OCI-M1 (cell line): ENCODE results near the gene GAL3ST3.
"Not testable (repeated sequence)": the region's sequence is repeated elsewhere in the genome, so short reads cannot be mapped to it uniquely, and the experiment has no call there.

Experiments
- DNase-seq: peaks from one replicate; lab custom pipeline; 2025; lab: John Stamatoyannopoulos, UW

Gene GAL3ST3

GRCh38 chr11:66044757-66045156 lies 4.2 kb downstream of the GAL3ST3 start:
- no peak for DNase-seq

- DNase-seq = no peak
Observed at GRCh38 chr11:66042996-66043906, 5.7 kb downstream of the GAL3ST3 start.

- no peak for DNase-seq
Observed at GRCh38 chr11:66042227-66042995, 6.5 kb downstream of the GAL3ST3 start.

GRCh38 chr11:66039765-66040164 lies 9.2 kb downstream of the GAL3ST3 start:
- no peak for DNase-seq

DNA sequence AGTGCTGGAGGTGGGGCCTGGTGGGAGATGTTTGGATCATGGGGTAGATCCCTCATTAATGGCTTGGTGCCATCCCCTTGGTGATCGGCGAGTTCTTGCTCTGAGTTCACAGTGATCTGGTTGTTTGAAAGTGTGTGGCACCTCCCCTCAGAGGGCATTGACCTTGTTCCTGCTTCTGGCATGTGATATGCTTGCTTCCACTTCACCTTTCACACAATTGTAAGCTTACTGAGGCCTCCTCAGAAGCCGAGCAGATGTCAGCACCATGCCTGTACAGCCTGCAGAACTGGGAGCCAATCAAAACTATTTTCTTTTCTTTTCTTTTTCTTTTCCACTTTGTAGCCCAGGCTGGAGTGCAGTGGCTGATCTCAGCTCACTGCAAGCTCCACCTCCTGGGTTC lies 11.6 kb downstream of the GAL3ST3 start:
- DNase-seq = no peak

DNA sequence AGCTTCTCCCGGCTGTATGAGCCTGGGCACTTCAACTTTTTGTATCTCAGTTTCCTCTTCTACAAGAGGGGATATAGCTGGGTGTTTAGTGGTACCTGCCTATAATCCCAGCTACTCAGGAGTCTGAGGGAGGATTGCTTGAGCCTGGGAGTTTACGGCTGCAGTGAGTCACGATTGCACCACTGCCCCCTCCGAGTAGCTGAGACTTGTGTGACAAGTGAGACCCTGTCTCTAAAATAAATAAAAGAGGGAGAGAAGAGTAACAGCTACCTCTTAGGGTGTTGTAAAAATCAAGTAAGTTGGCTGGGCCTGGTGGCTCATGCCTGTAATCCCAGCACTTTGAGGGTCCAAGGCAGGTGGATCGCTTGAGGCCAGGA lies 12.6 kb downstream of the GAL3ST3 start:
- DNase-seq = no peak

- no peak for DNase-seq
Observed at GRCh38 chr11:66035653-66036333, 13.2 kb downstream of the GAL3ST3 start.

DNA sequence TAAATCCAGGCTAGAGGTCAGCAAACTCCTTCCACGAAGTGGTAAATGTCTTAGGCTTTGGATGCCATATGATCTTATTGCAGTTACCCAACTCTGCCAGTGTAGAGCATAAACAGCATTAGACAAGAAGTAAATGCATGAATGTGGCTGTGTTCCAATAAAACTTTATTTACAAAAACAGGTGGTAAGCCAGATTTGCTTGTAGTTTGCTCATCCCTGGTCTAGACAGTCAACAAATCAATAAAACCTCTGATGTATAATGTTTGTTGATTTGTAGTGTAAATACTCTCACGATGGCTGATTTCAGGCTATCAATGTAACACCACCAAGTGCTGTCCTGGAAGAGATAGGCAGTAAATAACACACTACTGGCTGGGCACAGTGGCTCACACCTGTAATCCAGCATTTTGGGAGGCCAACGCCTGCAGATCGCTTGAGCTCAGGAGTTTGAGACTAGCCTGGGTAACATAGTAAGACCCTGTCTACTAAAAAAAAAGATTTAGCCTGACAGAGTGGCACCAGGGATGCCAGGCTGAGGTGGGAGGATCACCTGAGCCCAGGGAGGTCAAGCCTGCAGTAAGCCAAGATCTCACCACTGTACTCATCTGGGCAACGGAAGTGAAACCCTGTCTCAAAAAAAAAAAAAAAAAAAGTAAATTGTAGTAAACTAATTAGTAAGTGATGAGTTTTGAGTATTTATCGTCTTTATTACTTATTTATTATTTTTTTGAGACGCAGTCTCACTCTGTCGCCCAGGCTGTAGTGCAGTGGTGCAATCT lies 15.8 kb downstream of the GAL3ST3 start:
- DNase-seq = no peak

GRCh38 chr11:66026017-66026529 lies 22.9 kb downstream of the GAL3ST3 start, which contains the start of gene CATSPER1:
Gene CATSPER1 (minus strand): TSS chr11:66026479. CDS start chr11:66026379, 100 bp downstream.
- DNase-seq = no peak

DNA sequence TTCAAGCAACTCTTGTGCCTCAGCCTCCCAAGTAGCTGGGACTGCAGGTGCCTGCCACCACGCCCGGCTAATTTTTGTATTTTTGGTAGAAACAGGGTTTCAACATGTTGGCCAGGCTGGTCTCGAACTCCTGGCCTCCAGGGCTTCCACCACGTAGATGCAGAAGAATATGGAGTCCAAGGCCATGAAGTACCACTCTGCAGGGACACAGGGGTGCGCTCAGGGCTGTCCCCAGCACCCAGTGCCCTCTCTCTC lies 25.8 kb downstream of the GAL3ST3 start:
- not testable (repeated sequence) for DNase-seq

DNA sequence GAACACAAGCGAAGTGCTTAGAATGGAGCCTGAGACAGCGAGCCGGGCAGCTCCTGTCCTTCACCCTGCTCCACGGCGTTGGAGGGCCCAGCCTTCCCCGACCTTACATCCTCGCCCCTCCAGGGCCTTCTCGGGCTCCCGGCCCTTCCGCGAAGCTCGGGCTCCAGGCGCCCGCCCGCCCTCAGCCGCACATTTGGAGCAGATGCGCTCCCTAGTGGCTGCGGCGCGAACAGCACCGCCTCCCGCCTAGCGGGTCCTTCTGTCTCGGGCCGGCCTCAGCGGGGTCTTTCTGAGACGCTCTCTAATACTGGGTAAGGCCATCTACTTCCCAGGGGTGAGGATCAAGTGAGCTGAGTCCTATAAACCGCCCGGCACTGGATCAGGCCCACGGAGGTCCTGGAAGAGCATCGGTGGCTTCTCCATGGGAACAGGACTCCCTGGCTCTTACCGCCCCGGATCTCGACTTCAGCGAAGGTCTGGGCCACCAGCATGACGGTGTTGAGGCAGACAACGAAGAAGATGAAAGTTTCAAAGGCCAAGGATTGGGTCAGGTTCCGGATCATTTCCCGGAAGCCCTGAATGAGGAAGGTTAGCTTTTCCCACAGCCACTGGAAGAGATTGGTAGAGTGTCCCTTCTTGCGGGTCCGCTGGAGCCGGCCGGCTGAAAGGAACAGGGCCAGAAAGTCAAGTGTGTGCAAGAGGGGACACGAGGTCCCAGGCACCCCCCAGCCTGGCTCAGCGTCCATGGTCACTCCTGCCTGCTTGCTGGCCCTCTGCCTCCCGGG lies 26.4 kb downstream of the GAL3ST3 start:
- peak; percentile 86 for DNase-seq

DNA sequence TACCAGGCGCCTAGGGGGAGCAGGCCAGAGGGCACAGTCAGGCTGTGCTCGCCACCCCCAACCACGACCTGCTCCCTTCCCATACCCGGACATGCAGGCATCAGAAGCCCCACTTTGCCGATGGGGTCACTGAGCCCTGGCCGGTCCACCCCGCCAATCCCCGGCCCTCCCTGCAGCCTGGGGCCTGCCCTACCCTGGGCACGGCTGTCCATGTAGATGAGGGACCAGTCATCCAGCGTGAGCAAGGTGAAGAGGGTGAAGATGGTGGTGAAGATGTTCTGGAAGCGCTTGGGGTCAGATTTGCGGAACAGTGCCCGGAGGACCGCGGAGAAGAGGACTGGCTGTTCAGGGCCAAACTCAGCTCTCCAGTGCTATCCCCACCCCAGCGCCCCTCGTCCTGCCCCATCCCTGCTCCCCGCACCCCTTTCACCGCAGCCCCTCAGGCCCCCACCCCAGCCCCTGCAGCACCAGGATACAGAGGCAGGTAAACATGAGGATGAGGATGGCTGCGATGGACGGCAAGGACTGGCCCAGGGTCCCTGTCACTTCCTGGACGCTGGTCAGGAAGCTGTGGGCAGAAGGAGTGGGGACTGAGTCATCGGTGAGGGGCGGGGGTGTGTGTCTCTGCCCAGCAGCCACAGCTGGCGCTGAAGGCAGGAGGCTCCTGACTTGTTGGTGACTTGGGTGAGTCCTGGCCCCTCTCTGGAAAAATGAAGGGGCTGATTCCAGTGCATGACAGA lies 28.2 kb downstream of the GAL3ST3 start:
- peak; percentile 71 for DNase-seq

DNA sequence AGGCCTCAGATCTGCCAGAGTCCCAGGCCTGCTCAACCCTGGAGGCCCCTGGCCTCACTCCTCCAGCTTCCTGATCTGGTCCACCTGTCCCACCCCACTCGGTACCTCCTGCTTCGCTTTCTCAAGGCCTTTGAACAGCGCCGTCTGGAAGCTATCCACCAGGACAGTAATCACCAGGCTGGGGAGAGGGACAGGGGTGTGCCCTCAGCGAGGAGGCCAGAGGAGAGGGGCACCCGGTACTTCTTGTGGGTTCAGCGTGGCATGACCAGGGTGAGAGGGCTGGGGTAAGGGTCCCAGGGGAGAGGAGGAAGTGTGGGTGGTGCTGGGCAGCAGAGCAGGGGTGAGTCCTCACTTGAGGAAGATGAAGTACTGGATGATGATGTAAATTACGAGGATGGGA lies 28.7 kb downstream of the GAL3ST3 start:
- DNase-seq = no peak

DNA sequence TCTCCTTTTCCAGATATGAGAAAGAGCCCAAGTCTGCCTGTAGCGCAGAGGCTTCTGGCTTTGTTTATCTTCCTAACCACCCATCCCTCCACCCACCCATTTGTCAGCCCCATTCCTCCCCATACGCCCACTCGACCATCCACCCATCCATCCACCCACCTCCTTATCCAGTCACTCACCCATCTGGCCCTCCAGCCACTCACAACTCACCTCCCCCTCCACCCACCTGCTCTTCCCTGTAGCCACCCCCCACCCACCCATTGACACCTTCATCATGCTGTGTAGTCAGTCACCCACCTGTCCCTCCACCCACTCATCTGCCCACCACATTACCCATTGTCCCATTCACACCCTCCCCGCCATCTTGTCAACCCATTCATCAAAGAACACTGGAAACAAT lies 31.6 kb downstream of the GAL3ST3 start:
- DNase-seq = no peak

GRCh38 chr11:66016793-66017177 lies 32.2 kb downstream of the GAL3ST3 start:
- no peak for DNase-seq

DNA sequence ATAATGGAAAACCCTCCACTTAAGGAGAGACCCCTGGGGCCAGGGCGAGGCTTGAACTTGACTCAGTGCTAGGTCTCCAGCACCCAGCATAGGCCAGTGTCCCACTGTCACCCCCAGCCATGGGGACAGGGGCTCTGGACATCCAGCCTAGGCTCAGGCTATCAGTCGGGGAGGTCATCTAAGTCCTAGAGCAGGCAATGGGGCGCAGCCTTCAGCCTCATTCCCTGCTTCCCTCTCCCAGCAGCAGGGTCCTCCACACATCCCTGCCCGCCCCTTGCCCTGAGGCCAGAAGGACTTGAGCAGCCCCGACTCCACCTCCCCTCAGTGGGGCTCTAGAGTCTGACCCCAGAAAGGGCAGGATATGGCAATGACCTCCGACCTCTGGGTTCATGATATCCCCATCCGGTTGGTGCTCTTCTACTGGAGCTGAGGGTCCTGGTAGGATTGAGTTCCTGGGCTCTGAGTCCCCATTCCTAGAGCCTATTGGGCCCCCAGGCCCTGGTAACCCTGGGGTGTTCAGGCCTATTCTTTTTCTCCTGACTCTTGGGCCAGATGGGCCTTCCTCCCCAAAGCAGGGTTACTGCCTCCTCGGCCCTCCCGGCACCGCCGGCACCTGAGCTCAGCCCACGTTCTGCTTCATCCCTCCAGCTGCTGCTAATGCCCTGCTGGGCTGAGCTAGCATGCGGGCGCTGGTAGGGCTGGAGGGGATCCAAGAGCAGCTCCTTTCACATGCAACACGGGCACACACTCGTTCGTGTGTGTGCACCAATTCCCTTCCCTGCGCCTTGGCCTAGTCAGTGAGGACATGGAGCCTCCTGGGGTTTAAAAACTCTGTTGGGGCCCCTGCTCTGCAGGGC lies 32.8 kb downstream of the GAL3ST3 start:
- DNase-seq = no peak

DNA sequence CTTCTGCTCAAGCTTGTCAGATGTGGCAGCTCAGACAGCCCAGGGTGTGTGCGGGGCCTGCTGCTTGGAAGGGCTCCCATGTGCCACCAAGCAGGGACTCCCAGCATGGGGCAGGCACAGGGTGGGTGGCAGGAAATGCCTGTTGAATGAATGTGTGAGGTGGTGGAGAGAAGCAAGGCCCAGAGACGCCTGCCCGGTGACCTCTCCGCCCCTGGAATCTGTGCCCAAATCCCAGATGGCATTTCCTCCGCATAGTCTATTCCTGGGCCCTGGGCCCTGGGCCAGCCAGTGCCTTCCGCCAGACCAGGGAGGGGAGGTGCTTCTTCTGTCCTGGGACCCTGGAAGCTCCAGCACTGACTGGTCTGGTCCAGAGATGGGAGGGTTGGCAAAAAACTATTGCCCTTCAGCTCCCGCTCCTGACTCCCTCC lies 33.5 kb downstream of the GAL3ST3 start:
- no peak for DNase-seq

DNA sequence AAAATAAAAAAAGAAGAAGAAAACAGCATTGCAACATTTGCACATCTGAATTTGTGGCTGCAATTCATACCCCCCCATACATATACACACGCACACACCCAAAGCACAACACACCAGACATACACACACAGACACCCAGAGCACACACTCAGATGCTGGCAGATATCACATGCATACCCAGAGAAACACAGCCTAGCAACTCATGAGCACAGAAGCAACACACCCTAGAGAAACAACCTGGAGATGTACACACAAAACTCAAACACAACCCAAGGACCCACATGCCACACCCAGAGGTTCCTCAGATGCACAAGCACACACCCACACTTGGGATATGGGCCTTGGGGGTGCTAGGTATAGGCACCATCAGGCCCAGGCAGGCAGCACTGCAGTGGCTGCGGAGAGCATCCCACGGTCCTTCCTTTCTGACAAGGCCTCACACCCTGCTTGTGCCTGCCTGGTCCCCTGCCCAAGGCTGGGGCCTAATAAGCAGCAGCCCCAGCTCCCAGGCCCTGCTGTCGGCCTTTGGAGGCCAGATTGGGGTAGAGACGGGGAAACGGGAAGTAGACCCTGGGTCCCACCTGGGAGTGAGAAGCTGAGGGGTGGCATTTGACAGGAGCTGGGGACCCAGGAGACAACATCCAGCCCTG lies 34.0 kb downstream of the GAL3ST3 start:
- DNase-seq = no peak

DNA sequence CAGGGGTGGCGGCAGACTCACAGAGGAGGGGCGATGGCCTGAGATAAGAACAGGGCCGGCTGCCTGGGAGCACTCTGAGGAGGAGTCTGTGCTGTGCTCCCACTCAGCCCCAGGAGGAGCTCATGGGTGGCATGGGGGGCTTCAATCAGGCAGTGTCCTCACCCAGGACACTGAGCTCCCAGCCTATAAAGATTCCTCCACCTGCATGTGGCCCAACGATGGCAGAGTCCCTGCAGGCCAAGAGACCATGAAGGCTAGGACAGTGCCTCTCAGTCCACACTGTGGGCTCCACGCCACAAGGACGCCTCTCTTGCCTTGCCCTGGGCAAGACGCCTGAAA lies 35.2 kb downstream of the GAL3ST3 start:
- no peak for DNase-seq
